Transverse colon (tissue), 4 donors: Measurements from ENCODE around the gene GPBP1. TPM values are rescaled to one million over a fixed set of nuclear protein-coding genes. Genes with fewer than 3 reads are reported as not detected.
"Not testable (repeated sequence)": the region's sequence is repeated elsewhere in the genome, so short reads cannot be mapped to it uniquely, and the experiment has no call there.

Experiments used
- DNase-seq: peaks from one replicate; pipeline ENCODE4 v3.0.0-alpha.2; 2019
- H3K27ac ChIP-seq, 4 donors: fragments of 200-600 bp; sonication (generic); 2 replicates each; pipeline ENCODE4 v1.5.1; 2016 to 2018; ENCODE audit warnings: inconsistent platforms in 4 of 4
- H3K27me3 ChIP-seq: fragments of 200-600 bp; sonication (generic); 2 replicates; pipeline ENCODE4 v1.5.1; 2017; ENCODE audit warnings: inconsistent platforms
- H3K36me3 ChIP-seq, 4 donors: fragments of 200-600 bp; sonication (generic); 2 replicates each; pipeline ENCODE4 v1.5.1; 2017 to 2019; ENCODE audit warnings: inconsistent platforms in 4 of 4
- H3K4me1 ChIP-seq, 4 donors: fragments of 200-600 bp; sonication (generic); 2 replicates each; pipeline ENCODE4 v1.5.1; 2017 to 2020; ENCODE audit warnings: inconsistent platforms in 4 of 4
- H3K4me3 ChIP-seq, 4 donors: fragments of 200-600 bp; sonication (generic); 1 replicate in 1 of 4; 2 replicates in 3 of 4; pipeline versions ENCODE4 v1.5.1 to v1.6.1; 2017 to 2019; ENCODE audit warnings: inconsistent platforms in 4 of 4
- H3K9me3 ChIP-seq, 2 donors: fragments of 200-600 bp; sonication (generic); 2 replicates each; pipeline ENCODE4 v1.5.1; 2017 to 2019; ENCODE audit warnings: inconsistent platforms in 2 of 2
- EP300 ChIP-seq: sonication (generic); formaldehyde crosslinking; IDR thresholded peaks from one replicate; pipeline ENCODE4 v1.6.1; 2017; ENCODE audit warnings: antibody characterized with exemption, low read depth
- POLR2A ChIP-seq: fragments of 450-650 bp; IDR thresholded peaks from one replicate; pipeline ENCODE4 v1.6.1; 2016; ENCODE audit warnings: antibody characterized with exemption, mild to moderate bottlenecking, moderate library complexity
- POLR2AphosphoS5 ChIP-seq, 3 donors: sonication (generic); formaldehyde crosslinking; IDR thresholded peaks; one replicate each; pipeline ENCODE4 v1.6.1; 2016; ENCODE audit warnings: antibody characterized with exemption in 3 of 3
- WGBS, 2 donors: methylation state at CpG; one replicate each; pipeline ENCODE4 v1.1.5; 2018; ENCODE audit warnings: low coverage in 1 of 2; 5-methylcytosine and 5-hydroxymethylcytosine counted together
- in situ Hi-C, 4 donors: fragments of 200-750 bp; cut with MboI; loops; one replicate each; pipeline versions ENCODE4 v1.15.0 to v1.15.1; 2017; ENCODE audit warnings: low sequenced_read_pairs in 3 of 4, low pct_ligation_motif_present in 1 of 4, low pct_unique_long_range_greater_than_20kb in 1 of 4
- intact Hi-C: fragments of 100-400 bp; cut with DNase I; formaldehyde crosslinking; loops from one replicate; pipeline ENCODE4 v1.15.1; 2023; ENCODE audit warnings: low total_unique reads
- total RNA-seq, 4 donors: library from RNA; depleted of rRNA; stranded (reverse); fragments of >200 nt; gene quantifications; one replicate each; pipeline ENCODE4 v1.1.0, GENCODE V29; 2016
- TF ChIP-seq, protein P1 (sequence below), 5 experiments: fragments of 200-600 bp in 3 of 5; fragments of 450-650 bp in 2 of 5; sonication (generic) in 3 of 5; IDR thresholded peaks; 1 replicate in 2 of 5; 2 replicates in 3 of 5; pipeline ENCODE4 v1.5.1; 2016 to 2017; ENCODE audit warnings: antibody characterized with exemption in 5 of 5, inconsistent platforms in 3 of 5, mild to moderate bottlenecking in 2 of 5, moderate library complexity in 1 of 5

GPBP1 gene
- total RNA-seq, 4 donors from 2014 or later, result 36.7 to 95.1 (median 75.6) TPM

DNA sequence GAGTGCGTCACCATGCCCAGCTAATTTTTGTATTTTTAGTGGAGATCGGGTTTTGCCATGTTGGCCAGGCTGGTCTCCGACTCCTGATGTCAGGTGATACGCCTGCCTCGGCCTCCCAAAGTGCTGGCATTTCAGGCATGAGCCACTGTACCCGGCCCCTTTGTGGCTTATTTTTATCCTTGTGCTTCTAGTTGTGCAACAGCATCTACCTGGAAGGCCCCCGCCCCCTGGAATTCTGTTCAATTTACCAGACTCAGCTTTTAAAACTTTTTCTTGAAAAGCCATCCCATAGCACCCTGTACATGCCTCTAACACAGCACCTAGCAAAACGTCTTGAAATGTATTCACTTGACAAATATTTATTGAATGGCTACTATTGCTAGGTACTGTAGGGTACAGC lies 9.7 kb upstream of the GPBP1 start:
- Histone ChIP-seq H3K4me3 (no peak overlapping the region), H3K4me1 (no peaks in the 10 kb centered on the region), H3K36me3 (no peaks in the 10 kb centered on the region), H3K27me3 (no peaks in the 10 kb centered on the region), H3K9me3 (no peaks in the 10 kb centered on the region), H3K27ac (no peak overlapping the region)
- 83 to 90% methylated on average over 2 to 8 of the region's 8 CpGs for WGBS, 2 donors
- intact Hi-C loops (loop anchor here (5.0 kb wide), 1 partner anchor 628 kb away; no protein-coding TSS in a partner anchor), in situ Hi-C loops (no loop called here)
- DNase-seq, result no peak
- TF ChIP-seq POLR2AphosphoS5 (IDR thresholded peaks at IDR 0.05), result no peak
- no peak for TF ChIP-seq POLR2A
- no peak for TF ChIP-seq EP300
- TF ChIP-seq, protein P1, sequence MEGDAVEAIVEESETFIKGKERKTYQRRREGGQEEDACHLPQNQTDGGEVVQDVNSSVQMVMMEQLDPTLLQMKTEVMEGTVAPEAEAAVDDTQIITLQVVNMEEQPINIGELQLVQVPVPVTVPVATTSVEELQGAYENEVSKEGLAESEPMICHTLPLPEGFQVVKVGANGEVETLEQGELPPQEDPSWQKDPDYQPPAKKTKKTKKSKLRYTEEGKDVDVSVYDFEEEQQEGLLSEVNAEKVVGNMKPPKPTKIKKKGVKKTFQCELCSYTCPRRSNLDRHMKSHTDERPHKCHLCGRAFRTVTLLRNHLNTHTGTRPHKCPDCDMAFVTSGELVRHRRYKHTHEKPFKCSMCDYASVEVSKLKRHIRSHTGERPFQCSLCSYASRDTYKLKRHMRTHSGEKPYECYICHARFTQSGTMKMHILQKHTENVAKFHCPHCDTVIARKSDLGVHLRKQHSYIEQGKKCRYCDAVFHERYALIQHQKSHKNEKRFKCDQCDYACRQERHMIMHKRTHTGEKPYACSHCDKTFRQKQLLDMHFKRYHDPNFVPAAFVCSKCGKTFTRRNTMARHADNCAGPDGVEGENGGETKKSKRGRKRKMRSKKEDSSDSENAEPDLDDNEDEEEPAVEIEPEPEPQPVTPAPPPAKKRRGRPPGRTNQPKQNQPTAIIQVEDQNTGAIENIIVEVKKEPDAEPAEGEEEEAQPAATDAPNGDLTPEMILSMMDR (IDR thresholded peaks at IDR 0.05), result no peak

DNA sequence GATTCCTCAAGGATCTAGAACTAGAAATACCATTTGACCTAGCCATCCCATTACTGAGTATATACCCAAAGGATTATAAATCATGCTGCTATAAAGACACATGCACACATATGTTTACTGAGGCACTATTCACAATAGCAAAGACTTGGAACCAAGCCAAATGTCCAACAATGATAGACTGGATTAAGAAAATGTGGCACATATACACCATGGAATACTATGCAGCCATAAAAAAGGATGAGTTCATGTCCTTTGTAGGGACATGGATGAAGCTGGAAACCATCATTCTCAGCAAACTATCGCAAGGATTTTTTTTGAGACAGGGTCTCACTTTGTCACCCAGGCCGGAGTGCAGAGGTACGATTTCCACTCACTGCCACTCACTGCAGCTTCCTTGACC lies 8.7 kb upstream of the GPBP1 start:
- H3K4me1 ChIP-seq, H3K36me3 ChIP-seq, H3K9me3 ChIP-seq, H3K27me3 ChIP-seq, in situ Hi-C loops, intact Hi-C loops, H3K27ac ChIP-seq, H3K4me3 ChIP-seq, DNase-seq: not testable (repeated sequence)
- 100% methylated on average over 1 to 3 of the region's 3 CpGs for WGBS, 2 donors

DNA sequence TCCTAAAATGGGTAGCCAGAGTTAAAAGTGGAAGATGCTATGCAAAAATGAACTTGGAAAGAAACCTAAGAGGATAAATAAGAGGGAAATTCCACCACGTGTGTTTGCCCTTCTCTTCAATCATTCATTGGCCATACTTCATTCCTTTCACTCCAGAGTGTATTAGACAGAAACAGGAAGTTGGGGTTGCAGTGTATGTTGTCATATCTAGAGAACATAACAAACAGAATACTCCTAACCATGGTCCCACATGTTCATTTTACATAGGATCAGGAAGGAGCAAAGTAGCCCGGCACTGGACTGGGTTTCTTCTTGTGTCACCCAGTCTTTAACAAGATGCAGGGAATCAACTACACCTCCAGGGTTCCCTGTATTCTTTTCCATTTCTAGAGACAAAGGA lies 7.6 kb upstream of the GPBP1 start:
- no peak for TF ChIP-seq POLR2AphosphoS5 (IDR thresholded peaks at IDR 0.05)
- TF ChIP-seq, protein P1 (IDR thresholded peaks at IDR 0.05), result no peak
- Histone ChIP-seq H3K4me1 (no peaks in the 10 kb centered on the region), H3K27ac (no peak overlapping the region), H3K4me3 (no peak overlapping the region), H3K9me3 (no peaks in the 10 kb centered on the region), H3K36me3 (no peaks in the 10 kb centered on the region), H3K27me3 (no peaks in the 10 kb centered on the region)
- DNase-seq, result no peak
- WGBS, 2 donors, result 32 to 54% methylated on average over 2 of the region's 2 CpGs
- intact Hi-C loops, result loop anchor here (2.0 kb wide), 1 partner anchor 53 kb away; no protein-coding TSS in a partner anchor
- in situ Hi-C loops, result no loop called here

DNA sequence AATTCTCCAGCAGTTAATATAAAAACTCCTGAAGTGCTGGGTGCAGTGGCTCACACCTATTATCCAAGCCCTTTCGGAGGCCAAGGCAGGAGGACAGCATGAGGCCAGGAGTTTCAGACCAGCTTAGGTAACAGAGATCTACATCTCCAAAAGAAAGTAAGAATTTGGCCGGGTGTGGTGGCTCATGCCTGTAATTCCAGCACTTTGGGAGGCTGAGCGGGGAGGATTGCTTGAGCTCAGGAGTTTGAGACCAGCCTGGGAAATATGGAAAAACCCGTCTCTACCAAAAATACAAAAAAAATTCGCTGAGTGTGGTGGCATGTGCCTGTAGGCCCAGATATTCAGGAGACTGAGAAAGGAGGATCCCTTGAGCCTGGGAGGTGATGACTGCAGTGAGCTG lies 6.7 kb upstream of the GPBP1 start:
- no peaks in the 10 kb centered on the region for H3K9me3 ChIP-seq
- TF ChIP-seq, protein P1 (IDR thresholded peaks at IDR 0.05), result no peak
- TF ChIP-seq EP300, result no peak
- no peak for TF ChIP-seq POLR2A
- no peak for TF ChIP-seq POLR2AphosphoS5 (IDR thresholded peaks at IDR 0.05)
- WGBS, 2 donors, result 95% methylated on average over 2 to 5 of the region's 5 CpGs
- H3K27ac ChIP-seq, result no peak overlapping the region
- H3K4me3 ChIP-seq, result no peak overlapping the region
- H3K4me1 ChIP-seq, result peaks cover 0 to 7% (median 4%) of the 10 kb centered on the region in 4 donors
- intact Hi-C loops, result loop anchor here (2.0 kb wide), 1 partner anchor 54 kb away; no protein-coding TSS in a partner anchor
- DNase-seq, result no peak
- no peaks in the 10 kb centered on the region for H3K36me3 ChIP-seq
- in situ Hi-C loops, result no loop called here
- no peaks in the 10 kb centered on the region for H3K27me3 ChIP-seq

DNA sequence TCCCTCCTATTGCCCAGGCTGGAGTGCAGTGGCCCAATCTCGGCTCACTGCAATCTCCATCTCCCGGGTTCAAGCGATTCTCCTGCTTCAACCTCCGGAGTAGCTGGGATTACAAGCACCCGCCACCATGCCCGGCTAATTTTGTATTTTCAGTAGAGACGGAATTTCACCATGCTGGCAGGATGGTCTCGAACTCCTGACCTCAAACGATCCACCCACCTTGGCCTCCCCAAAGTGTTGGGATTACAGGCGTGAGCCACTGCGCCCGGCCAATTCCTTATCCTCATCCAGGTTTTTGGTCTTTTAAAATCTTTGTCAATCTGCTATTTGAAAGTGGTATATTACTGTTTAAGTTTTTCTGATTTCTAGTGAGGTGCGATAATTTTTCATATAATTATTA lies 3.7 kb upstream of the GPBP1 start:
- H3K27ac ChIP-seq, H3K4me3 ChIP-seq, H3K36me3 ChIP-seq, intact Hi-C loops, in situ Hi-C loops, H3K27me3 ChIP-seq, DNase-seq, H3K9me3 ChIP-seq: not testable (repeated sequence)
- peaks cover 0 to 11% (median 8%) of the 10 kb centered on the region in 4 donors for H3K4me1 ChIP-seq
- WGBS, 2 donors, result 88 to 95% methylated on average over 7 to 13 of the region's 13 CpGs
